NCI-H1105 (cell line): ENCODE measurements around the gene NRL.
A peak's percentile ranks its signal among the peaks of the same experiment; 100 is the strongest.

ENCODE experiments used
- DNase-seq: peaks from one replicate; lab custom pipeline; 2025; lab: John Stamatoyannopoulos, UW

The NRL gene

GRCh38 chr14:24098927-24099813, 15.6 kb downstream of the NRL start:
- no peak for DNase-seq

- DNase-seq = no peak
These were observed 16.4 kb downstream of the NRL start for GRCh38 chr14:24098229-24098926.

DNA sequence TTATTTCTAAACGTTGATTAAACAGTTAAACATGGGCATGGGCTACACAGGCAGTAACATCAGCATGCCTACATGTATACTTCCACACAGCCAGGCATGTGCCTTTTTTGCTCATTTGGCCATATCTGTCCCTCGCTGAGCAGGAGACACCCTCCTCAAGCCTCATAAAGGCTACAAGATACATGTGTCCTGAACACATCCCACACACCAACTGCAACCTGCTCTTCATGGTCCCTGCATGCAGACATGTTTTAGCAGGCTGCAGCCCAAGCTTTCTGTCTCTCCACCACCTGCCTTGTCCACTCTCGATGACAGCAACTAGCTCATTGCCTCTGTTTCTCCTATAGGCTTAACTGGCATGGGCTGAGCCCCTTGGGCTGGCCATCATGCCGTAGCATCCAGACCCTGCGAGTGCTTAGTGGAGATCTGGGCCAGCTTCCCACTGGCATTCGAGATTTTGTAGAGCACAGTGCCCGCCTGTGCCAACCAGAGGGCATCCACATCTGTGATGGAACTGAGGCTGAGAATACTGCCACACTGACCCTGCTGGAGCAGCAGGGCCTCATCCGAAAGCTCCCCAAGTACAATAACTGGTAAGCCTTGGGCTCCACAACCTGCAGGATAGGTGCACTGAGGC, 18.1 kb downstream of the NRL start:
- no peak for DNase-seq

DNA sequence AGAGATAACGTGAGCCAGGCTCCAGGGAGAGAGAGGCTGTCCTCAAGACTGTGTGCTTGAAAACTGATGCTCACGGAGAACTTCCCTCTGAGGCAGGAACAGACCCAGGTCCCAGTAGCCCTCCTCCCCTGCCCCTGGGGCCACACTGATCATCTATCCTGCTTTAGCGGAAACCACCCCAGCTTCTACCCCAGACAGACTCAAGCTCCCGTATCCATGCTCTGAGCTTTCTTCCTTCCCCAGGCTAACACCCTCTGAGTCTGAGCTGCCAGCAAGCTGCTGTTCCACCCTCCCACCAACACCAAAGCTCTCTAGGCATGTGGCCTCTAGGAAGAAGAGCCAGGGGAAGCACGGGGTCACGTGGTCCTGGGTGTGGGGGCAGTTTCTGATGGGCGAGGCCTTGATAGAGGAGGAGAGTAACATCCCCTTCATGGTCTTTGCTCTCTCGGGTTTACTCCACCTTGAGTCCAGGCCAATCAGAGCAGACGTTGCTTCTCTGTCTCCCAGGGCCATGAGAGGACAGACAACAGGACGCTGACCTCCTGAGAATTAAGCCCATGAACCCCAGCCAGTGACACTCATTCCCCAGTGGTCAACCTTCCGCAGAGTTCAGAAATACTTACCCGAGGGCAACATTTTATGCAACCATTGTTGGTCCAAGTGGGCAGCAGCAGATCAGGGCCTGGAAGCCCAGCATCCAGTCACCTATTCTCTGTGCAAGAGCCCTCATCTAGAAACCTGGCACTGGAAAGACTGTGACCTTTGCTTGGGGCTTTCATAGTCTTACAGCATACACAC, 19.3 kb downstream of the NRL start:
- no peak for DNase-seq

- no peak for DNase-seq
These were observed 19.9 kb downstream of the NRL start for GRCh38 chr14:24094841-24095270.

DNA sequence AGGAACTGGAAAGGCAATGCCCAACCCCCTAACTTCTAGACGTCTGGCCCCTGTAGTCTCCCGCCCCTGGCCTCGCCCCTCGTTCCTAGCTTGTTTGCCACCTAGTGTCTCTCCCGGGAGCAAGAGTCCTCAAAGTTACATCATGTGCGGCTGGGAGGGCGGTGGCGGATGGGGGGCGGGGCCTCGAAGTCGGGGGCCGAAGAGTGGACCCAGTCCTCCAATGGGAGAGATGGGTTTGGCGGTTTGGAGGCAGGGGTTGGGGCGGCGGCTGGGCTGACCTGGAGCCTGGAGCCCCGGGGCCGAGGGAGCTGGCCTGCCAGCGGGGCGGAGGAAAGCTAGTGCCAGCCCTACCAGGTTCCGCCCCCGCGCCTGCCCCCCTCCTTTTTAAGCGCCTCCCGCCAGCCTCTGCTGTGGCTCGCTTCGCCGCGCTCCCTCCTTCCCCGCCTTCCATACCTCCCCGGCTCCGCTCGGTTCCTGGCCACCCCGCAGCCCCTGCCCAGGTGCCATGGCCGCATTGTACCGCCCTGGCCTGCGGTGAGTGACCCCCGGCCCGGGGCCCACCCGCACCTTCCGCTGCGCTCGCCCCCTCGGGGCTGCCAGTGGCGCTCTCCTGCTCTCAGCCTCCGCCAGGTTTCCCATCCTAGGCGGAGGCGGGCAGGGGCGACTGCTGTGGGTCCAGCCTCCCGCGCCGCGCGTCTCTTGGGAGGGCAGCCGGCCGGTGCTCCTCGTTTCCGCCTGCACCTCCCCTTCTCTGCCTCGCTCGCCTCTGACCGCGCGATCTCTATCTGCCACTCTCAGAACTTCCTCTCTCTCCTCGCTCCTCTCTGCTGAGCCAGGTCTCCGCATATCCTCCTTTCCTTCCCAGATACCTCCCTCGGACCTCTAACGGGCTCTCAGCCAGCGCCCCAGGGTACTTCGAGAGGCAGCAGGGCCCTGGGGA, 20.6 kb downstream of the NRL start, which contains the start of gene PCK2:
TSS of gene PCK2 (plus strand) at position 411 of the 940 bp plus-strand sequence. CDS start at position 506, 95 bp downstream.
- peak; percentile 94 for DNase-seq

DNA sequence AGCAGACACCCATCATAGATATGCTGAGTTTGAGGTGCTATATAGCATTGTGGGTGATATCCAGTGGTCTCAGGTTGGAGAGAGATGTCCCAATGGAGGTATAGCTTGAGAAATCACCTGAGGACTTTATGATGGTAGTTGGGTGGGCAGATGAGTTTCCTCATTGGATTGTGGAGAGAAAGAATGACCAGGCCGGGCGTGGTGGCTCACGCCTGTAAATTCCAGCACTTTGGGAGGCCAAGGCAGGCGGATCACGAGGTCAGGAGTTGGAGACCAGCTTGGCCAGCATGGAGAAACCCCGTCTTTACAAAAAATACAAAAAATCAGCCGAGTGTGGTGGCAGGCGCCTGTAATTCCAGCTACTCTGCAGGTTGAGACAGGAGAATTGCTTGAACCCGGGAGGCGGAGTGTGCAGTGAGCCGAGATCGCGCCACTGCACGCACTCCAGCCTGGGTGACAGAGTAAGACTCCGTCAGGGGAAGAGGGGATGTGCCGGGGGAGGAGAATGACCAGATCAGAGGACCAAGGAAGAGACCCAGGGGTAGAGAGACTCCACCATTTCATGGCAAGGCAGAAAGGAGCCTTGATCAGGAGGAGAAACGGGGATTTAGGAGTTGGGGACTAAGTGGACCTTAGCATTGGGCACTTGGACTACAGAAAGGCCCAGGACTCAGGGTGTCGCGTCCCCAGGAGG, 21.4 kb downstream of the NRL start:
- DNase-seq = no peak

- DNase-seq = no peak
These were observed 22.1 kb downstream of the NRL start for GRCh38 chr14:24092505-24093206.

GRCh38 chr14:24092110-24092504, 22.6 kb downstream of the NRL start:
- no peak for DNase-seq

DNA sequence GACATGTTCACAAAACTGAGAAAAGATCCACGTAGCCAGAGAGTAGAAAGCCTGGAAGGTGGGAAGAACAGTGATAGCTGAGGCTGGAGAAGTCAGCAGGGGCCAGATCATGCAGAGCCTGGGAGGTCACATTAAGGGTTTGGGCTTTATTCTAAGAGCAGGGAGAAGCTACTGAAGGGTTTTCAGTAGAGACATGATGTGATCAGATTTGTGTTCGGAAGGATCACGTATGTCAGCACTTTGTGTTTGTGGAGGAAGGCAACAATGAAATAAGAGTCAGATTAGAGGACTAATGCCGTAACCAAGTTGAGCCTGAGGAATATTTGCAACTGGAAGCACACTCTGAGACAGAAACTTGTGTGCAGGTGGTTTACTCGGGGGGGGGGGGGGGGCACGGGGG, 24.9 kb downstream of the NRL start:
- no peak for DNase-seq

GRCh38 chr14:24088095-24088494, 26.7 kb downstream of the NRL start:
- no peak for DNase-seq

- DNase-seq = no peak
These were observed 27.7 kb downstream of the NRL start for GRCh38 chr14:24087004-24087403.

DNA sequence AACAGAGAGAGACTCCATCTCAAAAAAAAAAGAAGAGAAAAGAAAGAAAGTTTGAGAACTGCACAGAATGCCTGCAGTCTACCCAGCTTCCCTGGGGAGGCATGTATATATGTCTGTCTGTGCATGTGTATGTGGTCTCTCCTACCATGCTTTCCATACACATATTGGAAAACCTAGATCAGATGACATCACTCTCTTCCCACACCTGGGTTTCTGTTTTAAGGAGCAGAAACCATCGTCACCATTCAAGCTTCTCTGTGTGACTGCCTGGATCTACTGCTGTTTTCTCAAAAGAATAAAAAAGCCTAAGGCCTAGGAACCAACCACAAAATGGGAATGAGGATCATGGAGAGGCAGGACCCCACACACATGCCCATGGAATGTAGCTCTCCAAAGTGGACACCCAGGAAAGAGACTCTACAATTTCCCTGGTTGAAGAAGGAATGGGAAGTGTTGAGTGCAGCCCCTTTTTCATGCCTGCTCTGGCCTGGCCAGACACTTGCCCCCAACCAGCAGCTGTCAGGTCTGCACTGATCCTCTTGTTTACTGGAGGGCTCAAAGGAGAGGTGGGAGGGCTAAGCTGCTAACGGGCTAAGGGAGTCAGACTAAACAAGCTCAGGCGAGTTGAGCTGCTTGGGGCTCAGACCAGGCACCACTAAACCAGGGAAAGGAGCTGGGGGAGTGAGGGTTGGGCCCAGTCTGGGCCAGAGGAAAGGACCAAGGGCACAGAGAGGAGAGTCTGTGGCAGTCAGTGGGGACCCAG, 28.4 kb downstream of the NRL start:
- DNase-seq = no peak

DNA sequence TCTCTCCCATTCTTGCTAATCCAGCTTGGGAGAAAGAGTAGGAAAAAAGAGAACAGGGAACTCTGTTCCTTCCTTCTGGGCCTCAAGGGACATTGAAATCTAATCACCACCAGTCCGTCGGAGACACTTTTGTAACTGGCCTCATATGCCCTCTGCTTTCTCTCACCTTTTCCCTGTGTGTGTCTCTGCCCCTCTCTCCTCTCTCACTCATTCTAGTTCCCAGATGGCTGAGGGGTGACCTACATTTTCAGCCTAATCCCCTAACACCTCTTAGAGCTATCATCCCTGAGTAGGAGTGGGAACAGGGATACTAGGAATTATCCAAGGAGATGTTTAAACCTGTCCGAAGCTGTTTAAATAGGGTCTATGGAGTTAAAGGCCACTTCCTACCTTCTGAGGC, 29.5 kb downstream of the NRL start:
- DNase-seq = no peak

DNA sequence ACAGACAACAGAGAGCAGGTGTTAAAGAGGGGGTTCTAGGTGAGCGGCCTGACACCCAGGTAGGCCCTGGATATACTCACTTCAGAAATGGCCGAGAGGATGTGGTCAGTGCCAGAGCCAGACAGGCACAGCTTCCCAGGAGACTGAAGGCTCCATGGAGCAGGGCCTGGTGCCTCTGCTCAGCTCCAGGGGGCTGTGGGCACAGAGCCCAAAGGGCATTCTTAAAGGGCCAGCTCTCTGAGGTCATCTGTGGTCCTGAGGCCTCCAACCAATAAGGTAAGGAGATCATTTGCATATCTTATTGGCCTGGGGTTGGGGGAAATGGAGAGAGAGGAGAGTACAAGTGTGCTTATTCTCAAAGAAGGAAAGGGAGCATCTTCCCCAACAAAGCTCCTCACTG, 30.3 kb downstream of the NRL start:
- no peak for DNase-seq

DNA sequence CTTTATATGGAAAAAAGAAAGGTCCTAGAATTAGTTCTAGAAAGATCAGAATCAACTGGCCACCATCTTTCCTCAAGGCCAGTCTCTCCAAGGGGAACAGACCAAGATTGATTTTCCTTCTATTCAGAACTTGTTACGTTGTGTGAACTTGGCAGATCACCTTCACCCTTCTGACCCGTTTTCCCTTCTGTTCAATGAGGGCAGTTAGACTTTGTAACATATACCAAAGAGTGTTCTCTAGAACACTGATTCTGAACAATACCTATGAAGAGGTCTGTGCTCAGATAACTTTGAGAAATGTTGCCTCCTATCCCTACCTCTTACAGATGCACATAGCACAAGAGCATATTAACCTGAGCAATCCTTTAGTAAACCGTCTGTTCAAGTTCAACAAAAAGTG, 31.3 kb downstream of the NRL start:
- no peak for DNase-seq

- no peak for DNase-seq
These were observed 32.2 kb downstream of the NRL start for GRCh38 chr14:24082411-24083080.

GRCh38 chr14:24081739-24082211, 33.0 kb downstream of the NRL start:
- DNase-seq = no peak
